OCI-LY3 (cell line): ENCODE results near the gene ZNF747.

ENCODE experiments used
- EZH2phosphoT487 ChIP-seq: fragments of 200-600 bp; shearing (Covaris generic); IDR thresholded peaks from 2 replicates; pipeline ENCODE4 v1.6.1; 2018; ENCODE audit warnings: antibody characterized with exemption, mixed run types, low read depth
- TF ChIP-seq, protein P1 (sequence below): fragments of 200-600, 300-600 bp; sonication (generic); IDR thresholded peaks from 2 replicates; pipeline ENCODE4 v1.5.1; 2014; ENCODE audit warnings: antibody characterized with exemption, low read length, low read depth

DNA sequence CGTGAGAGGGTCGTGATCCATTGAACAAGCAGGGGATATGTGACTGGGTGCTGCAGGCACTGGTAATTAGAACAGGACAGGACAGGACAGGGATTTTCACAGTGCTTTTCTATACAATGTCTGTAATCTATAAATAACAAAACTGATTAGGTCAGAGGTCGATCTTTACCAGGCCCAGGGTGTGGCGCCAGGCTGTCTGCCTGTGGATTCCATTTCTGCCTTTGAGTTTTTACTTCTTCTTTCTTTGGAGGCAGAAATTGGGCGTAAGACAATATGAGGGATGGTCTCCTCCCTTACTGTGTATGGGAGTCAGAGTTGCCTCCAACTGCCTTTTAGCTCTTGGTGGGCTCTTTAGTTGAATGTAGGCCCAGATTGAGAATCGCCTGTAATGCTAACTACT lies 25.0 kb upstream of the ZNF747 start:
- TF ChIP-seq, protein P1, sequence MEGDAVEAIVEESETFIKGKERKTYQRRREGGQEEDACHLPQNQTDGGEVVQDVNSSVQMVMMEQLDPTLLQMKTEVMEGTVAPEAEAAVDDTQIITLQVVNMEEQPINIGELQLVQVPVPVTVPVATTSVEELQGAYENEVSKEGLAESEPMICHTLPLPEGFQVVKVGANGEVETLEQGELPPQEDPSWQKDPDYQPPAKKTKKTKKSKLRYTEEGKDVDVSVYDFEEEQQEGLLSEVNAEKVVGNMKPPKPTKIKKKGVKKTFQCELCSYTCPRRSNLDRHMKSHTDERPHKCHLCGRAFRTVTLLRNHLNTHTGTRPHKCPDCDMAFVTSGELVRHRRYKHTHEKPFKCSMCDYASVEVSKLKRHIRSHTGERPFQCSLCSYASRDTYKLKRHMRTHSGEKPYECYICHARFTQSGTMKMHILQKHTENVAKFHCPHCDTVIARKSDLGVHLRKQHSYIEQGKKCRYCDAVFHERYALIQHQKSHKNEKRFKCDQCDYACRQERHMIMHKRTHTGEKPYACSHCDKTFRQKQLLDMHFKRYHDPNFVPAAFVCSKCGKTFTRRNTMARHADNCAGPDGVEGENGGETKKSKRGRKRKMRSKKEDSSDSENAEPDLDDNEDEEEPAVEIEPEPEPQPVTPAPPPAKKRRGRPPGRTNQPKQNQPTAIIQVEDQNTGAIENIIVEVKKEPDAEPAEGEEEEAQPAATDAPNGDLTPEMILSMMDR = no peak
- no peak for TF ChIP-seq EZH2phosphoT487
